DMS 273 (cell line): Measurements from ENCODE around the gene RTN4R.
"Not testable (repeated sequence)": the region's sequence is repeated elsewhere in the genome, so short reads cannot be mapped to it uniquely, and the experiment has no call there.

Experiments used
- DNase-seq: peaks from one replicate; lab custom pipeline; 2025; ENCODE audit not compliant: unreplicated experiment; lab: John Stamatoyannopoulos, UW

Gene RTN4R

DNA sequence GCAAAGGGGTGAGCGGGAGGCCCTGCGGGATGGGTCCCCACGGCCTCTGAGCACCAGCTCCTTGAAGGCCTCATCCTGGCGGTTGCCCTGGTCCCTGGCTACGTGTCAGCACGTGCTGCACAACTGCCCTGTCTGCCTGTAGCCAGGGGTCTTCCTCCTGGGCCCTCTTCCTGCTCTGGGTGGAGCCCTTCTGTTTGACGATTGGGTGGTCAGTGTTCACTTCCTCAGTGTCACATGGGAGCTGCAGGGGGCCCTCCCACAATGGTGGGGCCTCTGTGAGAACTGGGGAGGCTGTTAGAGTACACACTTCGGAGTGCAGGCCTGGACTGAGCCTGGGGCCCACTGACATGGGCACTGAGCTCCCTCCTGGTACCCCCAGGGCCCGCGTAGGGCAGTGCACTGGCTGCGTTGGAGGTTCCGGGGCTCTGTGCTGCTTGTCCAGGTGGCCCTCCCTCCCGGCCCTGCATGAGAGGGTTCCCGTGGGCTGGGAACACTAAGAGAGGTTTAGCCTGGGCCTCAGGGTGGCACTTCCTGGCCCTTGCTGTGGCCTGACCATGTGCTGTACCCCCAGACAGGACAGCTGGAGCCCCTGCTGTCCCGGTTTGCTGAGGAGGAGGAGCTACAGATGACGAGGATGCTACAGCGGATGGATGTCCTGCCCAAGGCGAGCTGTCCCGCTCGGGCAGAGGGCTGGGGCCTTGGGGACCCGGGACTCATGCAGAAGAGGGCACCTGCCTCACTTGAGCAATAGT is 38.0 kb upstream of the RTN4R start:
- DNase-seq, result no peak

DNA sequence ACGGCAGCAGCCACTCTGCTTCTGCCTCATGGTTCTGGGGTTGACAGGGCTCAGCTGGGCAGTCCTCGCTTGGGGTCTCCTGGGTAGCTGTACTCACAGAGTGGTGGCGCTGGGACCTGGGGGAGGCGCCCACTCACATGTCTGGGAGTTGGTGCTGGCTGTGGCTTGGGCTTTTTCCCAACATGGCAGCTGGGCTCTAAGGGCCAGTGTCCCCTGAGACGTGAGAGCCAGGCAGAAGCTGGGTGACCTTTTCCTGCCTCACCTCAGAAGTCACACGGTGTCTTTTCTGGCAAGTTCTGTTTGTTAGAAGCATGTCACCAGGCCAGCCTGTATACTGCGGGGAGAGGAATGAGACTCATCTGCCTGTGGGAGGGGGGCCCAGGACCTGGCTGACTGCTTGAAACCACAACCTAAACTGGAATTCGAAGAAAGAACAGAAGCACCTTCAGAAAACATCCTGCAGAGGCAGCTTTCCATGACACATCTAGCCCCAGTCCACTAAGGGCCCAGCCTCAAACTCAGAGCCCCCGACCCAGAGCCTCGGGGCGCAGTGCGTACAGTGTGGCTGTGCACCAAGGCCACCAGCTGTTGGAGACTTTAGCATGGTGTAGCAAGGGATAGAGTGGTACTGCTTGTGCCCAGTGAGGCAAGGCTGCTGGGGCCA is 37.2 kb upstream of the RTN4R start:
- not testable (repeated sequence) for DNase-seq

DNA sequence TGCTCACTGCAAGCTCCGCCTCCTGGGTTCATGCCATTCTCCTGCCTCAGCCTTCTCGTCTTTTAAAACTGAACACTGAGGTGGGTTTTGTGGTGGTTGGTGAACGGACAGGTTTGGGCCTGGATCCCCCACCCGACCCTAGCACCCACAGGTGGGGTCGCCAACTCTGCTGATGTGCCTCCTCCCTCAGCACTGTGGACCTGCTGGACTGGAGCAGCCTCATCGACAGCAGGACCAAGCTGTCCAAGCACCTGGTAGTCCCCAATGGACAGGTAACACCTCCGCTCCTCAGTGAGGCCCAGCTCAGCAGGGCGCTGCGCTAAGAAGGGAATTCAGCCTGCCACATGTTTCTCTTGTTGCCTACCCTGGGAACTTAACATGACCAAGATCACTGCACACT is 36.5 kb upstream of the RTN4R start:
- DNase-seq, result no peak

DNA sequence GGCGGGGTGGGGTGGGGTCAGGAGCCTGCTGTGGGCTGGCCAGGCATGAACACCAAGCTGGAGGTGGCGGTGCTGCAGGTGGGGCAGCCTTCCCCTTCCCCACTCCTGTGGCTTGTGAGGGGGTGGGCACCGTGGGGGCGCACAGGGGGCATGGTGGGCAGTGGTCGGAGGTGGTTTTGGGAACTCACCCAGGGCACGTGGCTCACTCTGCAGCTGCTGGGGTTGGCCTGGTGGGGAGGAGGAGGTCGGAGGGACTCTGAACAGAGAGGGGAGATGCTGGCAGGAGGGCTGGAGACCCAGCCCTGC is 35.1 kb upstream of the RTN4R start:
- DNase-seq, result not testable (repeated sequence)

DNA sequence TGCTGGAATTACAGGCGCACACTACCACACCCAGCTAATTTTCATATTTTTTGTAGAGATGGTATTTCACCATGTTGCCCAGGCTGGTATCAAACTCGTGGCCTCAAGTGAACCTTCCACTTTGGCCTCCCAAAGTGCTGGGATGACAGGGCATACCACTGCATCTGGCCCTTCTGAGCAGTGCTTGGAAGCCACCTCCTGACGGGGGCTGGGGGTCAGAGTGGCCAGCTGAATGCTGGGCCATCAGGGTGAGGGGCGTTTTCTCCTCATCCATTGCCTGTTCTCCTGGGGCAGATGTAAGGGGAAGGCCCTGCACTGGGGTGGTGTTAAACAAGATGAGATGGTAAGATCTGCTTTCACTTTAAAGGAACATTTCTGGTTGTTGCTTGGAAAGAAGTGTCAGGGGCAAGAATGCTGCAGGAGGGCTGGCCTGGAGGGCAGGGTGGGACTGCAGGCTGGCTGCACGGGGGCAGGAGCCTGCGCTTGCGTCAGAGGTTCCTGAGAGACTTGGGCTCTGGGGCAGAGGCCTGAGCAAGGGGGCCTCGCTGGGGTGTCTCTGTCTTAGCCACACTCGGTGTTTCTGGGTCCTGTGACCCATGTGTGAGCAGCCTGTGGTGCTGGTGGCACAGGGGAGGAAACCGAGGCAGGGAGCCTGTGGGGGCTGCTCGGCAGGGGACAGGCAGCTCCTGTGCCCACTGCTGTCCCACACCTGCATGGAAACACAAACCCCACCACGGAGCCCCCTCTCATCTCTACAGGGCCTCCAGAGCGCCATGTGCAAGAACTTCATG is 34.5 kb upstream of the RTN4R start:
- DNase-seq, result no peak

DNA sequence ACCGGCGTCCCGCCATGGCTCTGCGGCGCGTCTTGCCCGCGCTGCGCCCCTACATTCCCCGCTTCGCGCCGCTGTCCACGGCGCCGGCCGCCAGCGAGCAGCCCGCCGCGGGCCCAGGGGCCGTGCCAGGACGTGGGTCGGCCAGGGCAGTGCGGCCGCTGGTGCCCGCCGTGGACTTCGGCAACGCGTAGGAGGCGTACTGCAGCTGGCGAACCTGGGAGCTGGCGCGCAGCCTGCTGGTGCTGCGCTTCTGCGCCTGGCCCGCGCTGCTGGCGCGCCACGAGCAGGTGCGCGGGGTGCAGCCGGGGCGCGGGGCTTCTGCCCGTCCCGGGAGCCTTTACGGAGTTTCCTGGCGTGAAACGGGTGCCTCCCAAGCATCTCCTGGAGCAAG is 31.6 kb upstream of the RTN4R start:
- DNase-seq, result peak; percentile 76

DNA sequence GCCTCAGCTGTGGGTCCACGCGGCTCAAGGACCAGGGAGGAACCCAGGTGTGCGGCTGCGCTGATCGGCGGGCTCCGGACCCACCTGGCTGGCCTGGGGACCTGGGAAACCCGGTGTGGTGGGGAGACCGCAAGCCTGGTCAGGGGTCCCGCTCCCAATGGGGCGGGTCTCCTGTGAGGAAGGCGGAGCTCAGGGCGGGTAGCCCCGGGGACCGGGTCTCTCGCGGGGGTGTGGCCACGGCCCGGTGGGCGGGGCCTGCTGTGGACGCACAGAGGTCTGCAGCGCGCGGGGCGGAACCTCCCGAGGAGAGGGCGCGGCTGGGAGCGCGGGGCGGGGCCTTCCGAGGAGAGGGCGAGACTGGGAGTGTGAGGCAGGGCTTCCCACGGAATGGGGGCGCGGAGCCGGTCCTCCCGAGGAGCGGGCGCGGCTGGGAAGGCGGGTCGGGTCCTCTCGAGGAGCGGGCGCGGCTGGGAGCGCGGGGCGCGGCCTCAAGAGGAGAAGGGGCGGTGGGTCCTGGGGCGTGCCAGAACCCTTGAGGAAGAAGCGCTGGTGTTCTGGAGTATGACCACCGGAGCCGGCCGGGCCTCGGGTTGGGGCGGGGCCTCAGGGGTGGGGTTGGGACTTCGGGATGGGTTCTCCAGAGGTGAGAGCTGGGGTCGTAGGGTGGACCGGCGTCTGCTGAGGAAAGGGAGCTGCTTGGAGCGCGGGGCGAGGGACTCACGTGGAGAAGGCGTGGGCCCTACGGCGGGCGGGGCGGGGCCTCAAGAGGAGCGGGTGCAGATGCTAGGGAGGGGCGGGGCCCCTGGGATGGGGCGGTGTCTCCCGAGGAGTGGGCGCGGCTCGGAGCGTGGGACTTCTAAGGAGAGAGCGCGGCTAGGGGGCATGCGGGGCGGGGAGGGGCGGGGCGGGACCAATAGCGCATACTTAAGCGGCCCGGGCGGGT is 31.0 kb upstream of the RTN4R start:
- DNase-seq, result peak; percentile 89

DNA sequence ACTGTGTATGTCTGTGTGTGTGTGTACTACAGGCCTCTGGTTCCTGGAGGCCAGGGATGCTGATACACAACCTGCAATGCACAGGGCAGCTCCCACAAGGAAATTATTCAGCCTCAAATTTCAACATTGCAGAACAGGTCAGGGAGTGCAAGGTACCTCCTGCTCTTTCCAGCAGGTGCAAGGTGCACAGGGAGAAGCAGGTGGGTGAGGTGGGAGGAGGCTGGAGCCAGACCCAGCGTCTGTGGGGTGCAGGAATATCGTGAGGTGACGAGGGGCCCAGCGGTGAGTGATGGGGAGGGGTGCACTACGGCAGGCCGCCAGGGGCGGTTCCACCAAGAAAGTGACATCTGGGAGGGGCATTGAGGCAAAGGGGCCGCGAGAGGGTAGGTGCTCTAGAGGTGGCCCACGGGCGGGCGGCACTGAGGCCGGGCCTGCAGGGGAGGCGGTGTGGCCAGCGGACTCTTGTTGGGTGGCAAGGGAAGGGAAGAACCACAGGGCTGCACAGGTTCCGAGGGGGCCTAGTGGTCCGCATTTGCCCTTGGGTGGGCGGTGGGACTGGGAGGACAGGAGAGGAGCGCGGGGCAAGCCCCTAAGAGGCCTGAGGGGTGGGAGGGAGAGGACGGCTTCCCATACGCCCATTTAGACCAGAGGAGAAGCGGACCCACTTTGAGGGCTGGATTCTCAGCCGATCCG is 30.1 kb upstream of the RTN4R start:
- no peak for DNase-seq

DNA sequence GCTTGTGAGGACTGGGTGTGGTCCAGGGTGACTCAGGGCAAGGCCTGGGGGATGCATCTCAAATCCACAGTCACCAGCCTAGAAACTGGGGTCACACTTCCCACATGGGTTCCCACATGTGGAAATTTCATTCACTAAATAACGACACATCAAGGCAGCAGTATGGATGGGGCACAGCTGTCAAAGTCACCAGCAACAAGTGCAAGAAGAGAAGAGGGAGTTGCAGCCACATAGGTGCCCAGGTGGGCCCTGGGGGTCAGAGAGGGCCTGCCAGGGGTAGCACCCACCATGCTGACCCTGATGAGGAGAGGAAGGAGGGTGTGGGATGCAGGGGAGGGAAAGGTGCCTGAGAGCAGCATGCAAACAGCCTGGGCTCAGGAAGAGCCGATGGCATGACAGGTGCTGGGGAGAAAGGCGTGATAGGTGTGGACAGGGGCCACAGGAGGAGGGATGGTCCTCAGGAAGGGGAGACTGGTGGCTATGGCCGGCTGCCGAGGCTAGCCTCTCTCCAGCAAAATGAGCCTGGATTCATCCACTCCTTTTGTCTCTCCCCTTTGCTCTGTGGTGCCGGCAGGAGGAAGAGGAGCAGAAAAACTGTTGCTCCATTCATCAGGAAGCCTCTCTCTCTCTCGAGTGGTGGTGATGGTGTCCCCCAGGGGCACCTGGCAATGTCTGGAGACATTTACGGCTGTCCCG is 29.4 kb upstream of the RTN4R start:
- DNase-seq, result no peak

DNA sequence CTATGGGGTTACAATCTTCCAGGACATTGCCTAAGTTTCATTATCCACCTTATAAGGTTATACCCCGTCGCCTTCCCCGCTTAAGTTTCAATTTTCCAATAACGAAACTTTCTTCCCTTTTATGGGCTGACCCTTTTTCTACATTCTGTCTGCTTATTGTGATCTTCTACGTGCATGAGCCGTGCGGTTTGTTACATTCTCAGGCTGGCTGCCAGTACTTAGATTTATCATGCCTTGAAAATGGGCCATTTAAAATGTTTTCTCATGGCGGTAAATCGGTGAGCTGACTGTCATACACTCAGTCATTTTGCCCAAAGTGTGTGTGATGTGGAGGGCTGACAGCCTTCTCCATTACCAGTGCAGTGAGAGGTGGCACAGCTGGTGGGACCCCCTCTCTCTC is 28.5 kb upstream of the RTN4R start:
- DNase-seq, result no peak

DNA sequence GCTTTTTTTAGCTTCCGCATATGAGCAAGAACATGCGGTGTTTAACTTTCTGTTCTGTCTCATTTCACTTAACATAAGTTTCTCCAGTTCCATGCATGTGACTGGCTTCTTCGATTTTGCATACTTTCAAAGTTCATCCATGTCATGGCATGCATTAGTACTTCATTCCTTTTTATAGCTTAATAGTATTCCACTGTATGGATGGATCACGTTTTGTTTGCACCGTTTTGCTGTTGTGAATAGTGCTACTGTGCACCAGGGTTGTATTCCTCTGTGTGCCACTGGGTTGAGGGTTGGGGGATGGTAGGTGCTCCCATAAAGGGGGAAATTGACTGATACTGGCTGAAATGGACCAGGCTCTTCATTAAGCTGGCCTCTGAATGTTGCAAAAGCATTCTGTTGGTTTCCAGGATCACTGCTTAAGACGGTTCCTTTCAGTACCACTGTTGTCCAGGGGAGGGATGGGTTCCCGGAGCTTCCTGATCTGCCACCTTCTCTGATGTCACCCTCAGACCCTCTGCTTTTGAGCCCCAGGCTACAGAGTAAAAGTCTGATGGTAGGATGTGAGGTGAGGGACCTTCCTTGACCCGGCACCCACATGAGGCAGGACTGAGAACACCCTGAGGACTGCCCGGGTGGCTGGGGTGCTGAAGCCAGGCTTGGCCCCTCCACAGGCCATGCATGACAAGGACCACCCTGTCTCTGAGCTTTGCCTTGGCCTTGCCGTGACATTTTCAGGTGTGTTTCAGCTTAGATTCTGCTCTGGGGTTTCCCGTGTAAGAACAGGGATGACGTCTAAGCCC is 27.3 kb upstream of the RTN4R start:
- no peak for DNase-seq

DNA sequence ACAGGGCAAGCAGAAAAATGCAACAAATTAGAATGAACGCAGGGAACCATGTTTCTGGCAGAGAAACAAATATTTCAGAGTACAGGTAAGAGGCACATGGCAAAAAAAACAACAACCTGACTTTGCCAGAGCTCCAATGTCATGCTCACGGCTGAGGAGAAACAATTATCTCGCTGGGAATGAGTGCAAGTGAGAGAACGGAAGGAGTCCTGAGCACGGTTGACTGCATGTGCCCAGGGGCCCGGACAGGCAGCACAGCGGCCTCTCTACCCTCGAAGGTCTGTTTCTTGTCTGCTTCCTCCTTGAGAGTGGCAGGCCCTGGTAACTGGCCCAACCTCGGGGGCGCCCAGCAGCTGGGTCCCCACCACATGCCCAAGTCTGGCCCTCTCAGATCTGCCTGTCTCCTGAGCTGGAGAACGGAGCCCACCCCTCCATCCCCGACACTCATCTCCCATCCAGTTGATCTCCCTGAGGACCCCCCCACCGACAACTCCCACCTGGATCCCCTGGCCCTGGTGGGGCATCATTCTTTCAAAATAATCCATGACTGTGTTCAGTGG is 24.6 kb upstream of the RTN4R start:
- no peak for DNase-seq

DNA sequence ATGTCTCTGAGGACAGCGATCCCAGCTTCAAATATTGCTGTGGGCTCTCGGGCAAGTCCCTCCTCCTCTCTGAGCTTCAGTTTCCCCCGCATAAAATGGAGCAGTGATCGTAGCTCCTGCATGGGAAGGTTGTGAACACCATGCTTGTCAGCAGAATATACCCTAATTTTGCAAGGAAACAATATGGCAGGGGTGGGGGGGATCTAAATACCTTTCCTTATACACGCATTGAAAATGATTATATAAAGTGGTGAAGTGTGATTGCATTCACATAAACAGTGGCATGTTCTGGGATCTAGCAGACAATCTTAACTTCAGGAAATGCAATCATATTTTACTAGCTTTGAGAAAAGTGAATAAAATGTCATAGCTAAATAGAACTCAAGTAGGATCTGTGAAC is 24.0 kb upstream of the RTN4R start:
- no peak for DNase-seq

DNA sequence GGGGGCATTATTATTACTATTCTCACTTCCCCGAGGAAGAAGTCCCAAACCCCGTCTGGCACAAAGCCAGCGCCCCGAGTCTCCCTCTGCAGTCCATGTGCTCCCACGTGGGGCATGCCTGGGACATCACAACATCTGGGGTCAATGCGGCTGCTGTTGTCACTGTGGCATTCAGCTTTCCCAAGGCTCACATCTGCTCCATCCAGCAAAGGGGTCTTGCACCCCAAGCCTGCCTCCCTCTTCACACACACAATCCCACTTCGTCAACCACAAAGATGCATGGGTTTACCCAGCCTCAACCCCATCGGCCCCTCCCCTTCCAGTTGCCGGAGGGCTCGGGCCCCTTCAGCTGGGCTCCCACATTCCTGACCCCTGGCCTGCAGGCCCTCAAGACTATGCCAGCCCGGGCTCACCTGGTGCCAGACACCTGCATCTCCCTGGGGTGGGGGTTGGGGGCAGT is 23.5 kb upstream of the RTN4R start:
- DNase-seq, result no peak

DNA sequence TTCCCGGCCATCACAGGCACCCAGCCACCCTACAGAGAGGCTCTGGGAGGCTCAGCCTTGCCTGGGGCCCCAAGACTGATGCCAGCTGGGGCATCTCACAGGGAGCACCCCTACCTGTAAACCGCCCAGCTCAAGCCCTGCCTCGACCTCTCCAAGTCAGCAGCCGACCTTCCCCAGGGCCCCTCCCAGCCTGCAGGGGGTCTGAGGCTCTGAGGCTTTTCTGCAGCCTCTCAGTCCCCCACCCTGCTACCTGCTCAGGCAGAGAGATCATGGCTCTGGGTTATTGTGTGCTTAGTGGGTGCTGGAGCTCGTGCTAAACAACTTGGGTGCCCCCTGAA is 23.1 kb upstream of the RTN4R start:
- DNase-seq, result no peak

DNA sequence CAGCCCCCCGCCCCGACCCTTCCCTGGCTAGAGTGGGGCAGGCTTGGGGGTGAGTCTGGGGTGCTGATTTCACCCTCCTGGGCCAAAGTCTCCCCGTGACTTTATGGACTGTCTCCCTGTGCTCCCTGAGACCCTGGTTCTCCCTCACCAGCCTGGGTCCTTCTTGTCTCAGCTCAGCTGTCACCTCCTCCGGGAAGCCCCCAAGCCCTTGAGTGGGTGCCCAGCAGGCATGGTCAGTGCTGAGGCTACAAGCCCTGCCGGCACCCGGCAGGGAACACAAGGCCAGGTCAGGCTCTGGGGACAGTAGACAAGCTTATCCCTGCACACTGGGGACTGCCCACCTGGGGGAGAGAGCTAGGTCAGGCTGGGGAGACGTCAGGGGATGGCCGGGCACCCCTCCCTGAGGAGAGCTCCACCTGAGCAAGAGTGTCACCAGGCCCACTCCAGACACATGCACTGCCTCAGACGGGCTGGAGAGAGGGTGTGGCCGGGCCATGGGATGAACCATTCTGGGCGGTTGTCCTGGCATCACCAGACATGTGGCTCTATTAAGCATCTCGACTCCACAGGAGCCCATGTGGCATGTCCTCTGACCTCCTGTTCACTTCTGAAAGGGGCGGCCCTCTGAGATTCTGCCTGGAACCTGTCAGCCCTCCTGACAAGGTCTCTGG is 22.6 kb upstream of the RTN4R start:
- DNase-seq, result no peak

DNA sequence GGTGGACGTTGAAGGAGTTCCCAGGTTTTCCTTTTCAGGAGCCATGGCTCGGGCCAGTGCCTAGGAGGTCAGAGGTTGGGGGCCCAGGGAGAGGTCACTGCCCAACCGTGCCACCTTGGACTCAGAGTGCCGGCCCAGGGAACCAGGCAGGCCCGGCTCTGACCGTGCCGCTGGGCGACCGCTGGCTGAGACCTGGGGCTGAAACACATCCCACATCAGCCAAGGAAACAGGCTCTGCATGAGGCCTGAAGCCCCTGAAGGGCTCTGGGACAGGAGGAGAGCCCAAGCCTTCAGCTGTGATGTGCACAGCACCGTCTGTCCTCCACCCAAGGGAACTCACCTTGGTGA is 21.9 kb upstream of the RTN4R start:
- DNase-seq, result no peak
